ENCODE measurements around the gene EXOSC9. TPM values are rescaled to one million over a fixed set of nuclear protein-coding genes. Genes with fewer than 3 reads are reported as not detected.
A peak's percentile ranks its signal among the peaks of the same experiment; 100 is the strongest.

Gene EXOSC9
- polyA plus RNA-seq, 1 donor from 2014 or later, result 30.5 TPM

- H3K27me3 Mint-ChIP-seq, result peaks cover 8% of the 10 kb centered on the region
- peaks cover 19 to 37% (median 25%) of the 10 kb centered on the region in 3 donors for H3K4me1 Mint-ChIP-seq
- peak overlapping the region in 2 of 3 donors; percentile 79 to 95 for H3K27ac Mint-ChIP-seq
- H3K36me3 Mint-ChIP-seq, result peaks cover 6% of the 10 kb centered on the region
- H3K4me3 Mint-ChIP-seq, result peak overlapping the region; percentile 6 to 84 (median 53)
- H3K9me3 Mint-ChIP-seq, result peaks cover 0 to 2% (median 0%) of the 10 kb centered on the region in 3 donors
Observed at GRCh38 chr4:121799208-121799823, 1.8 kb upstream of the EXOSC9 start.

DNA sequence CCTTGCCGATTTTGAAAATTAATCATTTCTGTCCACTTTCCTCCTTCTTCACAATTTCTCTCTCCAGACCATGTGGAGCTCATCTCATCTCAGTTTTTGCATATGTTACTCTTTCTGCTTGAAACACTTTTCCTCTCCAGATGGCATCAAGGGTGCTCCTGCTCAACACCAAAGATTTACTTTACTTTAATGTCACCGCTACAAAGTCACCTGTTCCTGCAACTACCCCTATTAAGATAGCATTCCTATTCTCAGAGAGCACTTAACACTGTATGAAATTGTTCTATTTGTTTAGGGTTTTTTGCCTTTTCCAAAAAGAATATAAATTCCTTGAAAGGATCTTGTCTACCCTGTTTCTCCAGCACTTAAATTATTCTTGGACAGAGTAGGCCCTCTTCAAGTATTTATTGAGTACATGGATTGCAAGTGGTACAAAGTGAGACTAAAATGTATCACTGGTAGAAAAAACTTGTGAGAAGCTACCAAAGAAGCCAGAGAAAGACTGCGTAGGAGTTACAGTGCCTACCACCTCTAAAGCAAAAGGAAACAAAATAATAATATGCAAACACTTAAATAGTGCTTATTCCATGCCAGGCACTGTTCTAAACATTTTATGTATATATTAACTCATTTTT is 1.1 kb upstream of the EXOSC9 start:
- H3K27me3 Mint-ChIP-seq, result peaks cover 6% of the 10 kb centered on the region

DNA sequence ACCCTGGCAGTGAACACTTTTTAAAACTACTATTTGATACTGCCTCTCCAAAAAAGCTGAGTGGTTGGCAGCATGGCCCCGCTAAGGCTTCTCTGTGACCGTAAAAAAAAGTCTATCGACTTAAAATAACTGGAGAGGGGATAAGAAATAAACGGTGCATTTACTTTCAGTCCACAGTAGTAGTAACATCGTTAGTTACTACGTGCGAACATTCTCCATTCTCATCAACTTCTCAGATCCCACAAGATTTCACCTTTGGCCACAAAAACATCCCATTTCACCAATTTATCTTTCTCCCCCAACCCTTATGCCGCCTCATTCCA is 524 bp upstream of the EXOSC9 start:
- Mint-ChIP-seq H3K4me3 (peak overlapping the region; percentile 80 to 99 (median 96)), H3K9me3 (peaks cover 0 to 2% (median 0%) of the 10 kb centered on the region in 3 donors), H3K27ac (peak overlapping the region; percentile 86 to 100 (median 95)), H3K4me1 (peaks cover 19 to 38% (median 33%) of the 10 kb centered on the region in 3 donors), H3K36me3 (peaks cover 6% of the 10 kb centered on the region), H3K27me3 (peaks cover 3% of the 10 kb centered on the region)

More for the DNA sequence above, 1.1 kb upstream of the EXOSC9 start:
- Mint-ChIP-seq H3K4me1 (peaks cover 19 to 41% (median 29%) of the 10 kb centered on the region in 3 donors), H3K36me3 (peaks cover 6% of the 10 kb centered on the region), H3K9me3 (peaks cover 0 to 2% (median 0%) of the 10 kb centered on the region in 3 donors), H3K4me3 (peak overlapping the region; percentile 80 to 99 (median 96)), H3K27ac (peak overlapping the region; percentile 79 to 100 (median 95))

GRCh38 chr4:121801715-121802075 is 572 bp downstream of the EXOSC9 start:
- Mint-ChIP-seq H3K27me3 (peaks cover 3% of the 10 kb centered on the region), H3K4me3 (peak overlapping the region; percentile 80 to 99 (median 96)), H3K27ac (peak overlapping the region; percentile 86 to 100 (median 95)), H3K9me3 (peaks cover 0 to 2% (median 0%) of the 10 kb centered on the region in 3 donors), H3K36me3 (peaks cover 6% of the 10 kb centered on the region), H3K4me1 (peaks cover 17 to 38% (median 36%) of the 10 kb centered on the region in 3 donors)

- H3K27ac Mint-ChIP-seq, result no peak overlapping the region
- H3K36me3 Mint-ChIP-seq, result no peaks in the 10 kb centered on the region
- no peaks in the 10 kb centered on the region for H3K9me3 Mint-ChIP-seq
- no peaks in the 10 kb centered on the region for H3K27me3 Mint-ChIP-seq
- no peak overlapping the region for H3K4me3 Mint-ChIP-seq
- peaks cover 10 to 27% (median 16%) of the 10 kb centered on the region in 3 donors for H3K4me1 Mint-ChIP-seq
Observed at GRCh38 chr4:121806411-121806810, 5.3 kb downstream of the EXOSC9 start.

- H3K27me3 Mint-ChIP-seq, result no peaks in the 10 kb centered on the region
- peaks cover 0 to 5% (median 0%) of the 10 kb centered on the region in 3 donors for H3K4me1 Mint-ChIP-seq
- no peaks in the 10 kb centered on the region for H3K9me3 Mint-ChIP-seq
- no peak overlapping the region for H3K27ac Mint-ChIP-seq
- H3K4me3 Mint-ChIP-seq, result no peak overlapping the region
- H3K36me3 Mint-ChIP-seq, result no peaks in the 10 kb centered on the region
Observed at GRCh38 chr4:121811122-121811521, 10.0 kb downstream of the EXOSC9 start.

- Mint-ChIP-seq H3K27me3 (no peaks in the 10 kb centered on the region), H3K36me3 (no peaks in the 10 kb centered on the region), H3K27ac (no peak overlapping the region)
Observed at GRCh38 chr4:121814756-121815155, 13.6 kb downstream of the EXOSC9 start.

GRCh38 chr4:121817006-121817405 is 15.9 kb downstream of the EXOSC9 start:
- Mint-ChIP-seq H3K4me3 (no peak overlapping the region), H3K36me3 (no peaks in the 10 kb centered on the region), H3K27ac (no peak overlapping the region), H3K27me3 (no peaks in the 10 kb centered on the region), H3K4me1 (peaks cover 0 to 5% (median 0%) of the 10 kb centered on the region in 3 donors), H3K9me3 (no peaks in the 10 kb centered on the region)

More at GRCh38 chr4:121814756-121815155, 13.6 kb downstream of the EXOSC9 start:
- Mint-ChIP-seq H3K4me1 (peaks cover 0 to 5% (median 0%) of the 10 kb centered on the region in 3 donors), H3K9me3 (no peaks in the 10 kb centered on the region), H3K4me3 (no peak overlapping the region)

DNA sequence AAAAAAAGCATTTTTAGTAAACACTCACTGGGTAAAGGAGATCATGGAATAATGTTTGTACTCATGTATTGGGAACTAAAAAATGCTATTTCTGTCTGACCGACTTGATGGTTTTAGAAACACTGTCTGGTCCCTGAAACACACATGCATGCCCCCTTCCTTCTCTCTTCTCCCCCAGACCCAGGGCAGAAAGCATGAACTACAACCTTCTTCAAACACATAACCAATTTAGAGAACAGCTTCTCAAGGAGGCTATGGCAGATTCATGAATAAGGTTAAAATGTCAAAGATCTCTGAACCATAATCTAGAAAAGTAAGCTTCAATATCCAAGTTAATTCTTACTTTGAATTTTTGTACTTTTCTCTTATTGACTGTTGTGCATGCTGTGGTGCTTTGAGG is 16.6 kb downstream of the EXOSC9 start:
- Mint-ChIP-seq H3K36me3 (no peaks in the 10 kb centered on the region), H3K4me3 (no peak overlapping the region), H3K27ac (no peak overlapping the region), H3K27me3 (no peaks in the 10 kb centered on the region), H3K4me1 (peaks cover 0 to 5% (median 4%) of the 10 kb centered on the region in 3 donors), H3K9me3 (no peaks in the 10 kb centered on the region)

- peak overlapping the region in 1 of 4 donors; percentile 5 for H3K4me3 Mint-ChIP-seq
- H3K4me1 Mint-ChIP-seq, result peaks cover 2 to 10% (median 8%) of the 10 kb centered on the region in 3 donors
- H3K27ac Mint-ChIP-seq, result no peak overlapping the region
- H3K36me3 Mint-ChIP-seq, result no peaks in the 10 kb centered on the region
- no peaks in the 10 kb centered on the region for H3K27me3 Mint-ChIP-seq
- H3K9me3 Mint-ChIP-seq, result no peaks in the 10 kb centered on the region
Observed at GRCh38 chr4:121818215-121818614, 17.1 kb downstream of the EXOSC9 start.

- Mint-ChIP-seq H3K27ac (peak overlapping the region in 1 of 3 donors; percentile 16), H3K4me3 (no peak overlapping the region), H3K9me3 (no peaks in the 10 kb centered on the region), H3K36me3 (no peaks in the 10 kb centered on the region), H3K27me3 (no peaks in the 10 kb centered on the region), H3K4me1 (peaks cover 2 to 17% (median 10%) of the 10 kb centered on the region in 3 donors)
Observed at GRCh38 chr4:121819216-121819965, 18.3 kb downstream of the EXOSC9 start.

GRCh38 chr4:121822047-121822446 is 20.9 kb downstream of the EXOSC9 start:
- peak overlapping the region in 2 of 4 donors; percentile 85 to 93 for H3K4me3 Mint-ChIP-seq
- H3K36me3 Mint-ChIP-seq, result no peaks in the 10 kb centered on the region
- peaks cover 2 to 17% (median 10%) of the 10 kb centered on the region in 3 donors for H3K4me1 Mint-ChIP-seq
- H3K9me3 Mint-ChIP-seq, result no peaks in the 10 kb centered on the region
- H3K27me3 Mint-ChIP-seq, result no peaks in the 10 kb centered on the region
- H3K27ac Mint-ChIP-seq, result no peak overlapping the region

DNA sequence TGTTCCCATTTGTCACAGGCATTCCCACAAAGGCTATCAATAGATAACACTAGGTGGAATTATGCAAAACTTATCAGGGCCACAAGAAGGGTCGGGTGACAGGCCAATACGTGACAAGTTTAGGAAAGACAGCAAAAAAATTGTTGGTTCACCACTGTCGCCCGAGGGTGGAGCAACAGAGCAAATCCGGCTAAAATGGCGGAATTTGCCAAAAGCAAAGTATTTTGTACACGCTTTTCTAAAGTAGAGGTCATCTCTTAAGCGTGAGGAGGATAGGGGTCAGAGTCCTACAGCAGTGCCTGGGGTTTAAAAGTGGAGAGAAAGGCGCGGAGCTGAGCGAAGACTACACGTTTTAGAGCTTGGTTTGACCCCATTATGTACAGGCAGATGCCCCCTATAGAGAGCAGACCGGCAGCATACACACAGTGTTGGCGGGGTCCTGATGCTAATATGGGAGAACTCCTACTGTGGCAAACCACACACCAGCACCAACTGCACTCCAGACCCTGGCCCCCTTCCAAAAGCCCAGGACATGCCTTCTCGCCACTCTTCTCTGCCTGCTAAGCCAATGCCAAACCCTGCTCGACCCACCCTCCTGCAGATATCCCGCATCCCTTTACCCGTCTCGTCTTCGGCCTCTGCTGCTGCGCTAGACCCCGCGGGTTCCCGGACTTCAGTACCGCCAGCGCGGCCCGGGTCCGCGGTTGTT is 21.8 kb downstream of the EXOSC9 start:
- Mint-ChIP-seq H3K4me3 (peak overlapping the region; percentile 85 to 93 (median 92)), H3K27me3 (no peaks in the 10 kb centered on the region), H3K9me3 (no peaks in the 10 kb centered on the region), H3K4me1 (peaks cover 2 to 17% (median 10%) of the 10 kb centered on the region in 3 donors), H3K27ac (peak overlapping the region; percentile 74 to 96 (median 91)), H3K36me3 (no peaks in the 10 kb centered on the region)

DNA sequence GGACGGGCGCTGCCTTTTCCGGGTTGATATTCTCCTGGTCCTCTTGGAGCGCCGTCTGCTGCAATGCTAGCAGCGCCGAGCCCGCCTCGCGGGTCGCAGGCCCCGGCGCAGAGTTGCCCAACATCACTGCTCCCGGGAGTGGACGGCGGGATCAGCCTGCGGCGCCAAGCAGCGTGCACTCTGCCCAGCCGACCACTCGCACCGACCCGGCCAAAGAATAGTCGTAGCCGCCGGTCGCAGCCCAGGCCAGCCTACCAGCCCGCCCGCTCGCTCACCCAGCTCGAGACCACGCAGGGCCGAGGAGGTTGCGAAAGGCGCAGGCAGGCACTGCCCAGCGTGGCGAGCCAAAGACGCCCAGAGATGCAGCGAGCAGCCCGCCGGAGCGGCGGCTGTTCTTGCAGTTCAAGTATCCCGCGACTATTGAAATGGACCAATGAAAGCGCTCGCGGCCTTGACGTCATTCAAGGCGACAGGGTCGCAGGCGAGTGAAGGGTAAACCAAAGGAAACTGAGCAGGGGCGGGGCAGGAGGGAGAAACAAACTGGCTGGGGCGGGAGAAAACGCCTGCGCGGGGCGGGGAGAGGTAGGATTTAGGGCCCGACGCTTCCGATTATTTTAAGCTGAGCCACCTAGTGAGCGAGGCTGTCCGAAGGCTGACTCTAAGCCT is 22.5 kb downstream of the EXOSC9 start, which contains the start of gene CCNA2:
Gene CCNA2, minus strand, starts transcription at position 379 of the 666 bp plus-strand sequence. Its CDS starts 255 bp downstream, at position 124.
- Mint-ChIP-seq H3K9me3 (no peaks in the 10 kb centered on the region), H3K36me3 (no peaks in the 10 kb centered on the region), H3K4me1 (peaks cover 2 to 17% (median 10%) of the 10 kb centered on the region in 3 donors), H3K27ac (peak within 1 kb of the TSS; percentile 74 to 96 (median 91)), H3K4me3 (peak within 1 kb of the TSS; percentile 85 to 93 (median 92)), H3K27me3 (no peaks in the 10 kb centered on the region)
